Naive thymus-derived CD8-positive, alpha-beta T cell (primary cell): ENCODE measurements around the gene ZSCAN25. TPM values are rescaled to one million over a fixed set of nuclear protein-coding genes. Genes with fewer than 3 reads are reported as not detected.
"Not testable (repeated sequence)": the region's sequence is repeated elsewhere in the genome, so short reads cannot be mapped to it uniquely, and the experiment has no call there.

Experiments
- ATAC-seq, 2 donors: fragments of 150-1000 bp; cut with Tn5 transposase in 1 of 2; sonication (Bioruptor Pico), chemical (Tn5 transposase) in 1 of 2; 1 replicate in 1 of 2; 2 replicates in 1 of 2; pipeline ENCODE4 v1.10.0; 2021; ENCODE audit warnings: mild to moderate bottlenecking in 2 of 2, moderate library complexity in 2 of 2
- POLR2A ChIA-PET: fragments of 350-600 bp; sonication (Branson Sonifier 250); formaldehyde crosslinking; loops from one replicate; lab custom pipeline; 2021; ENCODE audit warnings: antibody characterized with exemption; lab: Charles Lee
- DNase-seq, 10 donors: peaks; one replicate each; pipeline versions ENCODE4 v3.0.0 to v3.0.0-alpha.2; 2020 to 2022
- H3K27ac Mint-ChIP-seq, 10 donors: one replicate each; pipeline ENCODE4 v1.8.0; 2020 to 2022; ENCODE audit warnings: mild to moderate bottlenecking in 10 of 10, mixed read lengths in 10 of 10, moderate library complexity in 4 of 10, inconsistent platforms in 1 of 10
- H3K27me3 Mint-ChIP-seq, 5 donors: one replicate each; pipeline ENCODE4 v1.8.0; 2021 to 2022; ENCODE audit warnings: mixed read lengths in 5 of 5
- H3K36me3 Mint-ChIP-seq, 3 donors: one replicate each; pipeline ENCODE4 v1.8.0; 2020 to 2022; ENCODE audit warnings: mixed read lengths in 3 of 3, mild to moderate bottlenecking in 2 of 3, inconsistent platforms in 1 of 3
- H3K4me1 Mint-ChIP-seq, 4 donors: one replicate each; pipeline ENCODE4 v1.8.0; 2021 to 2022; ENCODE audit warnings: mixed read lengths in 4 of 4
- H3K4me3 Mint-ChIP-seq, 10 donors: one replicate each; pipeline ENCODE4 v1.8.0; 2020 to 2022; ENCODE audit warnings: mild to moderate bottlenecking in 10 of 10, mixed read lengths in 10 of 10, moderate library complexity in 6 of 10, inconsistent platforms in 1 of 10
- H3K9me3 Mint-ChIP-seq, 9 donors: one replicate each; pipeline ENCODE4 v1.8.0; 2020 to 2022; ENCODE audit warnings: mixed read lengths in 9 of 9, mild to moderate bottlenecking in 3 of 9, inconsistent platforms in 1 of 9, moderate library complexity in 1 of 9
- polyA plus RNA-seq, 3 donors: library from polyadenylated mRNA; unstranded; fragments of 300-500 nt; fragmentation: Illumina TruSeq; gene quantifications; one replicate each; pipeline ENCODE4 v1.2.3, GENCODE V29; 2021
- total RNA-seq, 8 experiments: library from RNA in 2 of 8; stranded (reverse) in 2 of 8; gene quantifications; one replicate each; pipeline ENCODE4 v1.2.3 and lab custom pipeline; 2021 to 2026

The ZSCAN25 gene
- total and polyA plus RNA-seq, 5 experiments from 2014 or later = 9.2 to 57.8 (median 19.0) TPM

DNA sequence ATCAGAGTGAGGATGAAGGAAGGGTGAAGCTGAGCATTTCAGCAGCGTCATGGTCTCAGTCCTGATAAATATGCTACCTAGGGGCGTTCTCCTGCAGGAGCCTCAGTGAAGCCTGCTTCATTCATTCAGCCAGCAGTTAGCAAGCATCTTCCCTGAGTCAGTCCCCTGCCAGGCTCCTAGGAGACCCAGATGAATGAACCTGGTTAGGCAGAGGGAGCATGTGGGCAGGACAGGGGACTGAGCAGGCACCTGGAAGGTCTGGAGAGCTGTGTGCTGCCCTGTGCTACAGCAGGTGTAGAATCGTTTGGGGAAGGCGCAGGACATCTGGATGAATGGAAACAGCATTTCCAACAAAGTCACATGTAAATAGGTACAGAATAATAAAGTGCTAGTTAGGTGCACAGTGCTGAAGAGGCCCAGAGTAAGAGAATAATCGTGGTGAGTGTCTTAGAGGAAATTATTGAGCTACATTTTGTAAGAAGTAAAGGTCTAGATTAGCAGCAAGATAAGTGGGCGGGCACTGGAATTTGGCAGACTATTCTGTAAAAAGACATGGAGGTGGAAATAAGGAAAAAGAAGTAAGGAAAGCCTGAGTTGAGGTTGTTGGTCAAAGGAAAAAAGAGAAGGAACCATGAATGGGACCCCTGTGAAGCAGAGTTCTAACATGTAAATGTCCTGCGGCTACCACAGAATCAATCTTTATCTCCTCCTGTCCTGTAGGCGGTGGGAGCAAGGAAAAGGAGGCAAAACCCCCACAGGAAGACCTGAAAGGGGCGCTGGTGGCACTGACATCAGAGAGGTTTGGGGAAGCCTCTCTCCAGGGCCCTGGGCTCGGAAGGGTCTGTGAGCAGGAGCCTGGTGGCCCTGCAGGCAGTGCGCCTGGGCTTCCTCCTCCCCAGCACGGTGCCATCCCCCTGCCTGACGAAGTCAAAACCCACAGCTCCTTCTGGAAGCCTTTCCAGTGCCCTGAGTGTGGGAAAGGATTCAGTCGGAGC lies 12.0 kb downstream of the ZSCAN25 start:
- H3K4me1 Mint-ChIP-seq = peaks cover 27 to 50% (median 44%) of the 10 kb centered on the region in 4 donors
- POLR2A ChIA-PET = interaction anchor here (0.7 to 1.6 kb wide), 2 partner anchors 48 to 291 kb away, joined by 3 to 4 read pairs; partner anchors contain the start of gene TRIM4

DNA sequence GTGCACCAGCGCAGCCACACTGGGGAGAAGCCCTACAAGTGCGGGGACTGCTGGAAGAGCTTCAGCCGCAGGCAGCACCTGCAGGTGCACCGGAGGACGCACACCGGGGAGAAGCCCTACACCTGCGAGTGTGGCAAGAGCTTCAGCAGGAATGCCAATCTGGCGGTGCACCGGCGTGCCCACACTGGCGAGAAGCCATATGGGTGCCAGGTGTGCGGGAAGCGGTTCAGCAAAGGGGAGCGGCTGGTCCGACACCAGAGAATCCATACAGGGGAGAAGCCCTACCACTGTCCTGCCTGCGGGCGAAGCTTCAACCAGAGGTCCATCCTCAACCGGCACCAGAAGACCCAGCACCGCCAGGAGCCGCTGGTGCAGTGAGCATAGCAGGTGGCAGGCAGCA lies 12.9 kb downstream of the ZSCAN25 start:
- ATAC-seq (no peak), DNase-seq (no peak)
- peaks cover 19 to 41% (median 35%) of the 10 kb centered on the region in 4 donors for H3K4me1 Mint-ChIP-seq
- POLR2A ChIA-PET = interaction anchor here (1.6 kb wide), 1 partner anchor 290 kb away, joined by 4 read pairs; the partner anchor contains the start of gene TRIM4
- H3K36me3 Mint-ChIP-seq = peaks cover 5 to 79% (median 29%) of the 10 kb centered on the region in 3 donors
- peak overlapping the region in 1 of 10 donors; percentile 45 for H3K27ac Mint-ChIP-seq
- H3K27me3 Mint-ChIP-seq = no peaks in the 10 kb centered on the region
- H3K9me3 Mint-ChIP-seq = no peaks in the 10 kb centered on the region
- no peak overlapping the region for H3K4me3 Mint-ChIP-seq

More for the DNA sequence above, 12.0 kb downstream of the ZSCAN25 start:
- Mint-ChIP-seq H3K27me3 (no peaks in the 10 kb centered on the region), H3K9me3 (no peaks in the 10 kb centered on the region), H3K36me3 (peaks cover 5 to 82% (median 32%) of the 10 kb centered on the region in 3 donors), H3K4me3 (no peak overlapping the region), H3K27ac (peak overlapping the region; percentile 9 to 90 (median 64))
- no peak for ATAC-seq
- no peak for DNase-seq

DNA sequence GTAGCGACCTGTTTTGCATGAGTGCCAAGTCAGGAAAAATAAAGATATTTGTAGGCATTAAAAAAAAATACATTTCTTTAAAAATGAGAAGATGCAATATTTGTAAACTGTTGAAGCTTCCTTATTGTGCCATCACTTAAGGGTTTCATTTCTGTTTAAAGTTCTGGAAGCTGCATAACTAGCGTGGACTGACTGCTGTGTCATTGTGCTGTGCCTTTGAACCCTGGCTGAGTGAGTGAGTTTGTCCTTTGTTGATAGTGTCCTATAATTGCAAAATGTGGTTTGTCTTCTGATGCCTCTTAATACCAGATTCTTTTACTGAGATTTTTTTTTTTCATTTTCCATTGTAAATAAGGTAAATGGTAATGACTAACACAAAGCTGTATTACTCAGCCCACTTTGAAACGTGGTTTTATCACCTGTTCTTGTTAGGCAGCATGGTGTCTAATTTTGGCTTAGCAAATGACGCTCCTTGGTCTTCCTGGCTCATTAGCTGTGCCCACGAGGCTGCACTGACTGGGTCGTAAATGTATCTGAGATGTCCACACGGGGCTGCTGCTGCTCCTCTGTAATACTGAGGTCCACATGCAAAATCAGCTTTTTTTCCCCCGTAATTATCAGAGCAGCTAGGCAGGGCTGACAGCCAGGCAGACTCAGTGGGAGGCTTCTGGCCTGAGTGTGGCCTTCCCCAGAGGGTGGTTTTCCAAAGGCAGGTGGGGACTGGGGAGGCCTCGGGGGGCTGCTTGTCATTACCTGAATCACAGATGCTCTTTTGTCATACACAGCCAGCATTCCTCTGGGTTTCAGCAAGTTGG lies 14.8 kb downstream of the ZSCAN25 start:
- no peaks in the 10 kb centered on the region for H3K9me3 Mint-ChIP-seq
- H3K27me3 Mint-ChIP-seq = no peaks in the 10 kb centered on the region
- H3K36me3 Mint-ChIP-seq = peaks cover 5 to 72% (median 15%) of the 10 kb centered on the region in 3 donors
- H3K27ac Mint-ChIP-seq = peak overlapping the region; percentile 5 to 86 (median 75)
- peaks cover 9 to 24% (median 17%) of the 10 kb centered on the region in 4 donors for H3K4me1 Mint-ChIP-seq
- DNase-seq (no peak), ATAC-seq (peak; percentile 28 to 63)
- H3K4me3 Mint-ChIP-seq = peak overlapping the region in 1 of 10 donors; percentile 8
- POLR2A ChIA-PET = interaction anchor here (1.2 kb wide), 1 partner anchor 14 kb away, joined by 4 read pairs; the partner anchor contains the start of gene ZSCAN25

GRCh38 chr7:99637414-99637813 lies 20.7 kb downstream of the ZSCAN25 start:
- peaks cover 0 to 27% (median 0%) of the 10 kb centered on the region in 3 donors for H3K36me3 Mint-ChIP-seq
- ATAC-seq, H3K9me3 Mint-ChIP-seq, POLR2A ChIA-PET, H3K4me3 Mint-ChIP-seq, H3K4me1 Mint-ChIP-seq, DNase-seq, H3K27me3 Mint-ChIP-seq: not testable (repeated sequence)
- H3K27ac Mint-ChIP-seq = peak overlapping the region in 7 of 10 donors; percentile 16 to 51 (median 43)

DNA sequence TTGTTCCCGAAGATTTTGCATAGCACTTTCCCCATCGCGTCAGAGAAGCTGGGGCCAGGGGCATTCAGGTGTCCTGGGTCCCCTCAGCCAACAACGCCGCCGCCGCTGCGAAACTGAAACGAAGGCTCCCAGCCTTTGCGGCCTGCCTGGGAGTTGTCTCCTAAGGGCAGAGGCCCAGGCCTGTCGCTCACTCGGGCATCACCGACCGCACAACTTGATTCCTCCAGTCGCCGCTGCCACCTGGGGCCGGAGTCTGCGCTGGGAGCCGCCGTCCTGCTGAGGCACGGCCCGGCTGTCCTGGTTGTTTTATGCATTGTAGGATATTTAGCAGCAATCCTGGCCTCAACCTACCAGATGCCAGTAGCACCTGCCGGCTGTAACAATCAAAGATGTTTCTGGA lies 22.0 kb downstream of the ZSCAN25 start:
- Mint-ChIP-seq H3K36me3 (peaks cover 0 to 26% (median 0%) of the 10 kb centered on the region in 3 donors), H3K27me3 (no peaks in the 10 kb centered on the region), H3K4me1 (peaks cover 3 to 8% (median 6%) of the 10 kb centered on the region in 4 donors), H3K4me3 (no peak overlapping the region), H3K27ac (peak overlapping the region in 1 of 10 donors; percentile 11), H3K9me3 (no peaks in the 10 kb centered on the region)
- no peak for ATAC-seq
- POLR2A ChIA-PET = no interaction called here
- no peak for DNase-seq

DNA sequence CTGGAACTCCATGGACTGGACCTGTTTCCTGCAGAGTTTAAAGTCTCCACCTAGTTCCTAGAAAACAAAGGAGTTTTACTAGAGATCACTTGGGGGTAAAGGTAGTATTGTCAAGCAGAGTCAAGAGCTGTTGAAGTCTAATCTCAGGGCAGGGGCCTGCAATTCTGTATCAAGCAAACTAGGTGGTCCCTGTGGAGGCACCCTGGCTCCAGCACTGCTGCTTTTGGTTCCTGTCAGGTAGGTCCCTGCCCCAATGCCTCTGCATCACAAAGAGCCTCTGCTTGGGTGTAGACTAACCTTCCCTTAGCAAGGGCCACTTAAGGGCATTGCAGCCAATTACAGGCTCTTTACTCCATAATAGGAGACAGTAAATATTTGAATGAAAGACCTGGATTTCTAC lies 22.5 kb downstream of the ZSCAN25 start:
- DNase-seq = no peak
- H3K9me3 Mint-ChIP-seq = no peaks in the 10 kb centered on the region
- no peak for ATAC-seq
- no peak overlapping the region for H3K4me3 Mint-ChIP-seq
- H3K36me3 Mint-ChIP-seq = peaks cover 0 to 30% (median 4%) of the 10 kb centered on the region in 3 donors
- H3K4me1 Mint-ChIP-seq = peaks cover 3 to 8% (median 6%) of the 10 kb centered on the region in 4 donors
- no peak overlapping the region for H3K27ac Mint-ChIP-seq
- no peaks in the 10 kb centered on the region for H3K27me3 Mint-ChIP-seq
- POLR2A ChIA-PET = no interaction called here

GRCh38 chr7:99642027-99642426 lies 25.3 kb downstream of the ZSCAN25 start:
- Mint-ChIP-seq H3K27me3 (no peaks in the 10 kb centered on the region), H3K4me3 (no peak overlapping the region), H3K36me3 (peaks cover 12 to 45% (median 15%) of the 10 kb centered on the region in 3 donors), H3K4me1 (peaks cover 6 to 8% (median 6%) of the 10 kb centered on the region in 4 donors), H3K27ac (peak overlapping the region in 3 of 10 donors; percentile 36 to 45 (median 37)), H3K9me3 (no peaks in the 10 kb centered on the region)
- POLR2A ChIA-PET = no interaction called here
- DNase-seq (no peak), ATAC-seq (no peak)

DNA sequence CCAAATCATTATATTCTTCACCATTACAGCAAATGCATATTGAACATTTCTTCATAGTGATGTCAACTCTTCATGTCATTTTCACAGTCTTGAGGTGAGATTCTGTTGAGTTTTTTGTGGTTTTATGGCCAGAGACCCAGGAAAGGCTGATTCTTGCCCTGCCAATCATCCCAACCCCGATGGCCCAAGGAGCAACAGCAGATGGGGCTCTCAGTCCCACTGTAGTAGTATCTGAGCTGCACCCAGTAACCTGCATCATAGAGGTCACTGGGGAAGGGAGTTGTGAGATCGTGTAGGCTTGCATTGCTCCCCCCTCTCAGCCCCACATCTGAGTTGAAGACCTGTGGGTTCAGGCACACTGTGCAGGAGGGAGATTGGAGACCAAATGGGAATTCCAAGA lies 26.7 kb downstream of the ZSCAN25 start:
- POLR2A ChIA-PET = no interaction called here
- ATAC-seq (no peak), DNase-seq (no peak)
- Mint-ChIP-seq H3K27me3 (no peaks in the 10 kb centered on the region), H3K4me3 (no peak overlapping the region), H3K27ac (no peak overlapping the region), H3K36me3 (peaks cover 21 to 55% (median 23%) of the 10 kb centered on the region in 3 donors), H3K9me3 (no peaks in the 10 kb centered on the region), H3K4me1 (peaks cover 0 to 9% (median 4%) of the 10 kb centered on the region in 4 donors)

- Mint-ChIP-seq H3K27me3 (no peaks in the 10 kb centered on the region), H3K27ac (peak overlapping the region in 1 of 10 donors; percentile 6), H3K4me3 (no peak overlapping the region), H3K36me3 (peaks cover 21 to 51% (median 28%) of the 10 kb centered on the region in 3 donors), H3K9me3 (no peaks in the 10 kb centered on the region), H3K4me1 (peaks cover 0 to 9% (median 4%) of the 10 kb centered on the region in 4 donors)
- ATAC-seq = no peak
- DNase-seq = no peak
- POLR2A ChIA-PET = no interaction called here
Observed at GRCh38 chr7:99644431-99644830, 27.7 kb downstream of the ZSCAN25 start.

- H3K4me3 Mint-ChIP-seq = no peak overlapping the region
- H3K27me3 Mint-ChIP-seq = no peaks in the 10 kb centered on the region
- DNase-seq = no peak
- no peak for ATAC-seq
- peaks cover 21 to 54% (median 32%) of the 10 kb centered on the region in 3 donors for H3K36me3 Mint-ChIP-seq
- POLR2A ChIA-PET = interaction anchor here (0.7 kb wide), 1 partner anchor 909 kb away, joined by 3 read pairs; no protein-coding TSS in a partner anchor
- H3K9me3 Mint-ChIP-seq = no peaks in the 10 kb centered on the region
- no peak overlapping the region for H3K27ac Mint-ChIP-seq
- peaks cover 0 to 10% (median 3%) of the 10 kb centered on the region in 4 donors for H3K4me1 Mint-ChIP-seq
Observed at GRCh38 chr7:99645590-99645989, 28.8 kb downstream of the ZSCAN25 start.

GRCh38 chr7:99648843-99649242 lies 32.1 kb downstream of the ZSCAN25 start:
- Mint-ChIP-seq H3K4me1 (peaks cover 0 to 8% (median 1%) of the 10 kb centered on the region in 4 donors), H3K36me3 (peaks cover 21 to 50% (median 33%) of the 10 kb centered on the region in 3 donors), H3K9me3 (no peaks in the 10 kb centered on the region), H3K27me3 (no peaks in the 10 kb centered on the region), H3K4me3 (no peak overlapping the region), H3K27ac (no peak overlapping the region)
- DNase-seq = no peak
- ATAC-seq = no peak
- POLR2A ChIA-PET = no interaction called here

DNA sequence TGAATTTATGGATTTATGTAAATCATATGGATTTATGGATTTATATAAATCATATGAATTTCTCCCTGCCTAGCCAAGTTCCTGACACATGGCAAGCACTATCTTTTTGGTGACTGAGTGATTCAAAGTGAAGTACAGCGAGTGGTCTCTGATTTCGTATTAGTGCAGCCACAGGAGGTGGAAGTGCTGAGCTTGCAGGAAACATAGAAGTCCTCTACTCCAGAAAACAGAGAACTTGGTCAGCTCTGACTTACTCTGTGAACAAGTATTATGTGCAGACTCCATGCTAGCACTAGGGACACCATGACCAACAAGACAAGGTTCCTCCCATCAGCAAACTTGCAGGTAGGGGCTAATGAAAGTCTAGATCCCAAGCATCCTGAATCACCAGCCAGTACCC lies 34.5 kb downstream of the ZSCAN25 start:
- Mint-ChIP-seq H3K9me3 (peaks cover 0 to 5% (median 0%) of the 10 kb centered on the region in 9 donors), H3K4me3 (no peak overlapping the region), H3K36me3 (peaks cover 14 to 31% (median 29%) of the 10 kb centered on the region in 3 donors), H3K4me1 (peaks cover 2 to 14% (median 5%) of the 10 kb centered on the region in 4 donors), H3K27ac (no peak overlapping the region), H3K27me3 (no peaks in the 10 kb centered on the region)
- POLR2A ChIA-PET = no interaction called here
- no peak for ATAC-seq
- DNase-seq = no peak
